GM21447 (cell line): Measurements from ENCODE around the gene NEGR1.

Experiments
- ATAC-seq: cut with Tn5 transposase; IDR thresholded peaks from one replicate; pipeline ENCODE4 v1.9.1; 2021; ENCODE audit not compliant: unreplicated experiment

The NEGR1 gene

GRCh38 chr1:72050551-72050950 is 231.8 kb downstream of the NEGR1 start:
- ATAC-seq = no peak

GRCh38 chr1:72037745-72038343 is 244.5 kb downstream of the NEGR1 start:
- no peak for ATAC-seq

DNA sequence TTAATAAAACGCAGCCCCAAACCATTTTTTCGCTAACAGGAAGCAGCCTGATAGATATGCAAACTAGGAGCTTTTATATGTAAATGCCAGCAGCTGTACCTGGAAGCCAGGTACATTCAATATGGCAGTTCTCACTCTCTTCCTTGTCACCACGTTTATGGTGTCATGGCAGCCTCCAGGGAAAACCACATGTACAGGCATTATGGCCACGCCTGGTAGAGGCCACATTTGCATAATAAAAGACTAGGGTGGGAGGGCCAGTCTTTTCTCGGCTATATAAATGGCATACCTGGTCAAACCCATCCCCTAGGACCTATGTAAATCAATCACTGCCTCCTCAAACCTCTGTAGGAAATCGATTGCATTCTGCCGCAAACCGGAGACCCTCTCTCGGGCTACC is 247.5 kb downstream of the NEGR1 start:
- ATAC-seq = no peak

DNA sequence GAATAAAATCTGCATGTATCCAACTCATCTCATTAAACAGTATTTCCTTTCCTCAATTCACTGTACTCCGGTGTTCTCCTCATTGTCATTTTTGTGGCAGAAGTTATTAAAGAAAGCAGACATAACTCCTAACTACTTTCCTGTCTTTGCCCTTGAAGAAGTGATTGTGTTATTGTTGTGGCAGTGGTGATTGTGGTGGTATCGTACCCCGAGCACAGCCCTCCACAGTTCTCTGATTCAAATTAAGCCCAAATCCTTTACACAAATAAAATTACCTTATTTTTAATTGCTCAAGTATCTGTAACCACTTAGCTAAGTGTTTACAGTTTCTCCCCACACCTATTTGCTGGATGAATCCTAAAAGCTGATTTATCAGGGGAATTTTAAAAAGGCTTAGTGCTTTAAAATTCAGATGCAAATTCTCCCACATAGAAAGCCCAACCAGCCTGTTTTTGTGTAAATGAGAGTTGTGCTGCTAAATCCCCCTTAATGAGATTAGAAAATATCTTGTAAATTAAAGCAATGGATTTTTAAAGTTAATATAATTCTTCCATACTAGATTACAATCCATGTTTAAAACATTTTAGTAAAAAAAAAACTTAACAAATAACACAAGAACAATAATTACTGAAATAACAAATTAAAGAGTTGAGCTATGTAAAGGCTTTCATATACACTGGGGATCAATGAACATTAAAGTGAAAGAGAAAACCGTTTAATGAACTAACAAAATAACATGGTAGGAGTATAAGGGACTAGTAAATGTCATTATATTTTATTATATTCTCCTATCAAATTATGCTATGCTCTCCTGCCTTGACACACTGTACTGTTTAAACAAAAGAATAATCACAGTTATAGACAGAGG is 259.0 kb downstream of the NEGR1 start:
- ATAC-seq = no peak

DNA sequence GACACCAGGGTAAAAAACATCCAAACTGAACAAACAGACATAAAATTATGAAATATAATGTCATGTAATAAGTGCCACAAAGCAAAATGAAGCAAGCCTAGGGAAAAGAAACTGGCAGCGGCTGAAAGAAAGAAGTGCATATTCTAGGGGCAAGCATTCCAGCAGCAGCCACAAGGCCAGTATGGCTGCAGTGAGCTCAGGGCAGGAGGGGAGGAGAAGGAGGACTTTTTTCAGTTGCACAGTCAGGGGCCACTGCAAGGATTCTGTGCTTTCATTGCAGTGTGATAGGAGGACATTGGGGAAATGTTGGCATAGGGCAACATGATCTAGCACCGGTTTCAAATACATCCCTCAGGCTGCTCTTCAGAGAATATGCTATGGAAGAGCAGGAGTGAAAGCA is 263.8 kb downstream of the NEGR1 start:
- ATAC-seq = no peak

DNA sequence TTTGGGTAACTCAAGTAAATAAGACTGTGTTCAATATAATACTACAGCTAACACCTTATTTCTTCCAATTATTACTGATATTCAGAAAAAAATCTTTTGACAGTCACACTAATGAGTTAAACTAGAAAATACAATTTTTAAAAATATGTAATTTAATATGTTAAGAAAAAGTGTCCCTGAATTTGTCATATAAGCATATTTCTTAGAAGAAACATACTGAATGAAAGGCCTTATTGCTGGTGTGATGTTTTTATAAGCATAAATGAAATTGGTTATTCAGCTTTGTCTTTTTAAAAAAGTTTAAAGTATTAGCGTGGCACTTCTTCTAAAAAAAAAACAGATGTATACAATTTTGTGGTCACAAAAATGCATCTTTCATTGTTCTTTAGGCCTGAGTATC is 267.3 kb downstream of the NEGR1 start:
- no peak for ATAC-seq

DNA sequence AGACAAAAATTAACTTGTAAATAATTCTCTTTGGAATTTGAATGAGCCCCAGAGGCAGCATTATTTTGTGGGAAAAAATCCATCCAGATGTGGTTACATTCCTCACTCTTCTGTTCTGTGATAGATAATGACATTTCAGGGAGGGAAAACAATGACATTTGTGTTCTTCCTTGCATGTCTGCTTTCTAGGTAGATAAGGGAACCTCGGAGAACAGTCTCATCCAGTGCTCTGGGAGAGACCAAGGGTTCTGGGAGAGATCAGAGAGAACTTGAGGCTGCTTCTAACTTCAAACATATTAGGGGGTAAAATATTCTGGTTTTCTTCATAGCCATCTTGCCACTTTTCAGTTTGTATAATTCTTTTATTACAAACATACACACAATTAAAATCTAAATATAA is 269.2 kb downstream of the NEGR1 start:
- ATAC-seq = no peak

DNA sequence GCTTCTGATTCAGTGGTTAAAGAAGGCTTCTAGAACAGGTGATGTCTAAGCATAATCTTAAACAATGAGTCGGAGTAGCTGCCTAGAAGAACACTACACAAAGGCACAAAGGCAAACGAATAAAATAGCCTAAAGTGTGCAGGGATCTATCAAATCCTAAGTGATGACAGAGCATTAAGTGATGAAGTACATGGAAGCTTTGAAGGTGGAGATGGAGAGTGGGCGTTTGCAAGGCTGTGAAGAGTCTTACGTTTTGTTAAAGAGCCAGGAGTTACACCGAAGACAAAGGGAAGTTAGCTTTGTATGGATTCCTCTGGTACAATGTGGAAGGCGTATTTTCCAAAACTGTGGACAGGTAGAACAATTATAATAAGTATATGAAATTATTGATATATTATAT is 270.6 kb downstream of the NEGR1 start:
- ATAC-seq = no peak

DNA sequence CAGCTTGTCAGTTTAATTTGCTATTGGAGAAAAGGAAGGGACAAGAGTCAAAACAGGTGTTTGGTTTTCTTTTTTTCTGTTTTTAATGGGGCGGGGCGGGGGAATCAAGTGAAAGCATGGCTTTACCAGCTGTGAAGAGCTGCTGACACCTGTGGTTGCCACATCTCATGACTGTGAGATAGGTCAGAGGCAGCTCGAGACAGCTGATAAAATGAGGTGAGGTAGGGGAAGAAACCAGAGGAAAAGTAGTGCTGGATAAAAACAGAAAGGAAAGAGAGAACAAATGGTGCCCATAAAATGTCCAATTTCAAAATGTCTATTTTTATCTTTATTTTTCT is 272.3 kb downstream of the NEGR1 start:
- no peak for ATAC-seq

- no peak for ATAC-seq
Measured at GRCh38 chr1:72009173-72010093, 272.9 kb downstream of the NEGR1 start.

DNA sequence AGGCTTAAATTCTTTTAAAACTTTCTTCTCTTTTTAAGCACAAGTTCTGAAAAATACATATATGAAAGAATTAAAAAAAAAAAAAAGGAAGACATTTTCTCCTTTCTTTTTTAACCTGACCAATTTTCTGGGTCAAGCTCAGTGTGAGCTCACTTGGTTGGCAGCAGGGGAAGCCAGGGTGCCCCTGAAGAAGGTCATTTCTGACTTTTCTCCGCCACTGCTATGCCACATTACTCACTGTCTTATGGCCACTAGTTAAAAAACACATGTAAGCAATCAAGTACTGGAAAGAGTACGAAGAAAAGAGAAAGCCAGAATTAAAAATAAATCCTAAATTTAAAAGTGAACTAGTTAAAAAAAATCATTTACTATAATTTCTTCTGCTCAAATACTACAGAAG is 275.0 kb downstream of the NEGR1 start:
- no peak for ATAC-seq

- ATAC-seq = no peak
Measured at GRCh38 chr1:72006092-72006491, 276.2 kb downstream of the NEGR1 start.

DNA sequence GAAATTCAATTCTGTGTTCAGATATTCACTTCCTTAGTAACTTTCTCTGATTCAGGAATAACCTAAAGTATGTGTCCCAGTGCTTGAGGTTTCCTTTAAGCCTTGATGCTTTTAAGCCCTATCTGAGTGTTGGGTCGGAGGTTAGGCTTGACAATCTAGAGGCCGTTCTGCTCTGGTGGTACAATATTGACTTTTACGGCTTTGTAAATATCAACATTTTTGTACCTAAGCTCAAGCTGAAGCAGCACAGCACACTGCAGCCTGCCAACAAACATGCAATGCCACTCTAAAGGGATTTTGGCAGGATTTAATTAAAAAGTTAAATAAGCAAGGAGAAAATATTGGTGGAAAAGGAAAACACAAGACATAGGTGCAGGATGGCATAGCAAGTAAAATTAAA is 279.2 kb downstream of the NEGR1 start:
- no peak for ATAC-seq

GRCh38 chr1:72000809-72001208 is 281.5 kb downstream of the NEGR1 start:
- ATAC-seq = no peak

DNA sequence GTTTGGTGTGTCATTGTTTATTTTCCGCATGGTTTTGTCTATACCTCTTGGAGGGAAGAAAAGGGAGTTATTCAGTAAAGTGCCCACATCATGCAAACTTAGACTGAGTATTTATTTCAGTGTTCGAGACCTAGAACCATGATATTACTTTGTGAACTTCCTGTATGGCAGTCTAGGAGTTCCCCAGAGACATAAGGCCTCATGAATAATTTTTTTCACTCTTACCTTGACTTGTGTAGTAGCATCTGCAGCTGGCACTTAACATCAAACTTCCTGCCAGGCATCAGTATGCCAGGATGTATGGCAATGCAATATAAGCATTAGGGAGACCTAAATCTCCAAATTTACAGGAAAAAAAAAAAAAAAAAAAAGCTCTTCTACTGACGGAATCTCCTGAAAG is 287.7 kb downstream of the NEGR1 start:
- ATAC-seq = no peak

GRCh38 chr1:71987181-71987580 is 295.2 kb downstream of the NEGR1 start:
- no peak for ATAC-seq

DNA sequence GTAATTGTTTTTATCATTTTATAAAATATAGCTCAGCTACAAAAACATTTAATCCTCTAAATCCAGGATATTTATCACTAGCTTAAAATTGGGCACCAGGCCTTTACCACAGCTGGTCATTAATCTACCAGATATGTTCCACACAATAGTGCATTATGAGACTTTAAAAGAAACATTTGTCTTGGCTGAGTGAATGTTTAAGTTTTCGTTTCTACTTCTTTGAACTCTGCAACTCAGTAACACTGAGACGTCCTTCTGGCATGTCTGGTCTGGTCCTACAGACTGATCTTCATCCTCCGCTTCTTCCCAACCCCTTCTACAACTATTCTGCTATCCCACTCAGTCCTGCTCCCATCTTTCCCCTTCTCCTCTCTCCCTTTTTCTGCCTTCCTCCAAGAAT is 296.2 kb downstream of the NEGR1 start:
- ATAC-seq = no peak

- ATAC-seq = no peak
Measured at GRCh38 chr1:71980556-71980955, 301.8 kb downstream of the NEGR1 start.

GRCh38 chr1:71979882-71980281 is 302.5 kb downstream of the NEGR1 start:
- ATAC-seq = no peak

- no peak for ATAC-seq
Measured at GRCh38 chr1:71967670-71968069, 314.7 kb downstream of the NEGR1 start.

DNA sequence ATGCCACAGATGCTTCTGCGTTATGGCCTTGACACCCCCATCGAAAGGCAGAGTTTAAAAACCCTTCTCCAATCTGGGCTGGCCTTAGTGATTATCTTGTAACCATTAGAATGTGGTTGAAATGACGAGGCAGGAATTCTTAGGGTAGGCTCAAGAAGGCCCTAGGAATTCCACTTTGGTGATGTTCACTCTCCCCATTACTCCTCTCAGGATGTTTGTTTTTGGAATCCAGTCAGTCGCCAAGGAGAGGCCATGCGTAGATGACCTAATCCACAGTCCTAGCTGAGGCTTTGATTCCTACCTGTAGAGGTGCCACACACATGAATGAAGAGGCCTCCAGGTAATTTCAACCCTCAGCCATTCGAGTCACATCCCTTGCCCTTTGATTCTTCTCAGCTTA is 318.2 kb downstream of the NEGR1 start:
- no peak for ATAC-seq
